ENCODE data around the gene FUT2.
A peak's percentile ranks its signal among the peaks of the same experiment; 100 is the strongest.
"Not testable (repeated sequence)": the region's sequence is repeated elsewhere in the genome, so short reads cannot be mapped to it uniquely, and the experiment has no call there.

FUT2 gene

DNA sequence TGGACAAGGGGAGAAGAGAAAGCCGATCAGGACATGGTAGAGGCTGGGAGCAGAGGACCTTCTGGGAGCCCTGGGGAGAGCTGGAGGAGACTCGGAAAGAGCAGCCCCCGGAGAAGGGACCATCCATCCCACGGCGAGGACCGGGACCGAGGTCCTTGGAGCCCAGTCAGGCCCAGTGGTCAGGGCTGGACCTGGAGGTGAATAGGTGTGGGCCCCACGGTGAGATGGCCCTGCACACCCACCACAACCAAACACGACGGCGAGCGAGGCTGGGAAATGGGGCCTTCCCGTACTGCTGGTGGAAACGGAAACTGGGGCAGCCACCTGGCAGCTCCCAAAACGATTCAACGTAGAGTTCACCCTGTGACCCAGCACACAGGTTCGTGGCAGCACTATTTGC lies 19.3 kb upstream of the FUT2 start:
- TF ChIP-seq, protein P1, sequence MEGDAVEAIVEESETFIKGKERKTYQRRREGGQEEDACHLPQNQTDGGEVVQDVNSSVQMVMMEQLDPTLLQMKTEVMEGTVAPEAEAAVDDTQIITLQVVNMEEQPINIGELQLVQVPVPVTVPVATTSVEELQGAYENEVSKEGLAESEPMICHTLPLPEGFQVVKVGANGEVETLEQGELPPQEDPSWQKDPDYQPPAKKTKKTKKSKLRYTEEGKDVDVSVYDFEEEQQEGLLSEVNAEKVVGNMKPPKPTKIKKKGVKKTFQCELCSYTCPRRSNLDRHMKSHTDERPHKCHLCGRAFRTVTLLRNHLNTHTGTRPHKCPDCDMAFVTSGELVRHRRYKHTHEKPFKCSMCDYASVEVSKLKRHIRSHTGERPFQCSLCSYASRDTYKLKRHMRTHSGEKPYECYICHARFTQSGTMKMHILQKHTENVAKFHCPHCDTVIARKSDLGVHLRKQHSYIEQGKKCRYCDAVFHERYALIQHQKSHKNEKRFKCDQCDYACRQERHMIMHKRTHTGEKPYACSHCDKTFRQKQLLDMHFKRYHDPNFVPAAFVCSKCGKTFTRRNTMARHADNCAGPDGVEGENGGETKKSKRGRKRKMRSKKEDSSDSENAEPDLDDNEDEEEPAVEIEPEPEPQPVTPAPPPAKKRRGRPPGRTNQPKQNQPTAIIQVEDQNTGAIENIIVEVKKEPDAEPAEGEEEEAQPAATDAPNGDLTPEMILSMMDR (IDR thresholded peaks at IDR 0.05; ENCODE audit: control insufficient read depth, insufficient read depth, low read depth, low read length, missing control alignments): no peak
- H3K4me3 ChIP-seq (ENCODE audit: control insufficient read depth, low read depth, low read length): no peak overlapping the region
- DNase-seq (ENCODE audit: low read depth): no peak

DNA sequence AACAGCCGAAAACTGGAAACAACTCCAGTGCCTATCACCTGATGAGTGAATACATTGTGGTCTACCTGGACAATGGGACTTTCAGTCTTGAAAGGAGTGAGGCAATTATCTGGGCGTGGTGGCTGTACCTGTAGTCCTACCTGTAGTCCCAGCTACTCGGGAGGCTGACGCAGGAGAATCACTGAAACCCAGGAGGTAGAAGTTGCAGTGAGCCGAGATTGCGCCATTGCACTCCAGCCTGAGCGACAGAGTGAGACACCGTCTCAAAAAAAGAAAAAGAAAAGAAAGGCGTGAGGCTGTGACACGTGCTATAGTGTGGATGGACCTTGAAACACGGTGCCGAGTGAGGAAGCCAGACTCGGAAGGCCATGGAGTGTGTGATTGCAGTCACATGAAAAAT lies 18.9 kb upstream of the FUT2 start:
- TF ChIP-seq, protein P1 (IDR thresholded peaks at IDR 0.05; ENCODE audit: control insufficient read depth, insufficient read depth, low read depth, low read length, missing control alignments): no peak
- H3K4me3 ChIP-seq (ENCODE audit: control insufficient read depth, low read depth, low read length): no peak overlapping the region
- no peak for DNase-seq (ENCODE audit: low read depth)

DNA sequence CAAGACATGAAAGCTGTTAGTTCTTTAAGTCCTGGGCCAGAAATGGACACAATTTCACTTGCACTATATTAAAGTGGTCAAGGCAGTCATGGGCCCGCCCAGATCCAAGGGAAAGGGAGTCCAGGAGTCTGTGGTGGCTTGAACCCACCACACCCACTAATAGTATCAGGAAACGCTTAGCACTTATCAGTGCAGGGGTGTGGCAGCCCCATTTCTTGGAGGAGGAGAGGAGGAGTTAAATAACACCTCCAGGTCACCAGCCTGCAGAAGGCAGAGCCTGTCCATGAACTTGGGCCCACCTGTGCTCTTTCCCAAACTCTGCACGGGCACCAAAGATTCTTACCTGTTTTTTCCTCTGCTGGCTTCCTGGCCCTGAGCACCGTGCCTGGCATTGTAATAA lies 17.6 kb upstream of the FUT2 start:
- TF ChIP-seq, protein P1 (IDR thresholded peaks at IDR 0.05; ENCODE audit: control insufficient read depth, insufficient read depth, low read depth, low read length, missing control alignments): no peak
- no peak for DNase-seq (ENCODE audit: low read depth)

DNA sequence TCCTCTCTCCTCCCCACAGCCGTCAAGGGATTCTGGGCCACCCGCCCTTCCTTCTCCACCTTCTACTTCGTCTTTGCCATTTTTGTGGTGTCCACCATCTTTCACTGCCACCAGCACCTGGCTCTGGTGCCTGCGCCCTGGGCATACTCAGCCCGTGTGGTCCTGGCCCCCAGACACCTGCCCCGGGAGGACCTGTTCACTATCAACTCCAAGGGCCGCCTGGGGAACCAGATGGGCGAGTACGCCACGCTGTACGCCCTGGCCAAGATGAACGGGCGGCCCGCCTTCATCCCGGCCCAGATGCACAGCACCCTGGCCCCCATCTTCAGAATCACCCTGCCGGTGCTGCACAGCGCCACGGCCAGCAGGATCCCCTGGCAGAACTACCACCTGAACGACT lies 15.8 kb upstream of the FUT2 start:
- DNase-seq (ENCODE audit: low read depth): not testable (repeated sequence)

More for the DNA sequence above, 17.6 kb upstream of the FUT2 start:
- no peak overlapping the region for H3K4me3 ChIP-seq (ENCODE audit: control insufficient read depth, low read depth, low read length)

DNA sequence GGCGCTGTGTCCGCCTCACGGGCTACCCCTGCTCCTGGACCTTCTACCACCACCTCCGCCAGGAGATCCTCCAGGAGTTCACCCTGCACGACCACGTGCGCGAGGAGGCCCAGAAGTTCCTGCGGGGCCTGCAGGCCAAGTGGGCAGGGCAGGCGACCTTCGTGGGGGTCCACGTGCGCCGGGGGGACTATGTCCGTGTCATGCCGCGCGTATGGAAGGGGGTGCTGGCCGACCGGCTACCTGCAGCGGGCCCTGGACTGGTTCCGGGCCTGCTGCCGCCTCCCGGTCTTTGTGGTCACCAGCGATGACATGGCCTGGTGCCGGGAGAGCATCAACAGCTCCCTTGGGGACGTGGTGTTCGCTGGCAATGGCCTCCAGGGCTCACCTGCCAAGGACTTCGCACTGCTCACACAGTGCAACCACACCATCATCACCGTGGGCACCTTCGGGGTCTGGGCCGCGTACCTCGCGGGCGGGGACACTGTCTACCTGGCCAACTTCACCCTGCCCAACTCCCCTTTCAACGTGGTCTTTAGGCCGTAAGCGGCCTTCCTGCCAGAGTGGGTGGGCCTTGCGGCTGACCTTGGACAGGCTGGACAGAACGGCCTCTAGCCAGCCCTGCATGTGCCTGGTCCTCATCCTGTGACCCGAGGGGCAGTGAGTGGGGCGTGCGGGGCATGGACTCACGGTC lies 15.2 kb upstream of the FUT2 start:
- DNase-seq (ENCODE audit: low read depth): no peak
- TF ChIP-seq, protein P1 (IDR thresholded peaks at IDR 0.05; ENCODE audit: control insufficient read depth, insufficient read depth, low read depth, low read length, missing control alignments): no peak
- no peak overlapping the region for H3K4me3 ChIP-seq (ENCODE audit: control insufficient read depth, low read depth, low read length)

More for the DNA sequence above, 15.8 kb upstream of the FUT2 start:
- not testable (repeated sequence) for H3K4me3 ChIP-seq (ENCODE audit: control insufficient read depth, low read depth, low read length)

DNA sequence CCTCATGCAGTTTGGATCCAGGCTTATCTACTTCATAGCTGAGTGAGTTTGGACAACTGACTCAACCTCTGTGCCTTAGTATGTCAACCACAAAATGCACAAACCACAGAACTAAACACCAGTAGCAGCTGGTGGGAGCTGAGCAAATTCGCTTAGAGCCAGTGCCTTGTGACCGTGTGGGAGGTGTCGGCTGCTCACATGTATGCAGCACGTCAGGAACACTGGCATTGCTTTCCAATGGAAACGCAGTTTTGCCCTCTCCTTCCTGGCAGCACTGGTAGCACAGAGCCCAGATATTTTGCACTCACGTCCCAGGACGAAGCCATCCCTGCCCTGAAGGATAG lies 14.7 kb upstream of the FUT2 start:
- TF ChIP-seq, protein P1 (IDR thresholded peaks at IDR 0.05; ENCODE audit: control insufficient read depth, insufficient read depth, low read depth, low read length, missing control alignments): no peak
- peak; percentile 60 for DNase-seq (ENCODE audit: low read depth)
- H3K4me3 ChIP-seq (ENCODE audit: control insufficient read depth, low read depth, low read length): no peak overlapping the region

DNA sequence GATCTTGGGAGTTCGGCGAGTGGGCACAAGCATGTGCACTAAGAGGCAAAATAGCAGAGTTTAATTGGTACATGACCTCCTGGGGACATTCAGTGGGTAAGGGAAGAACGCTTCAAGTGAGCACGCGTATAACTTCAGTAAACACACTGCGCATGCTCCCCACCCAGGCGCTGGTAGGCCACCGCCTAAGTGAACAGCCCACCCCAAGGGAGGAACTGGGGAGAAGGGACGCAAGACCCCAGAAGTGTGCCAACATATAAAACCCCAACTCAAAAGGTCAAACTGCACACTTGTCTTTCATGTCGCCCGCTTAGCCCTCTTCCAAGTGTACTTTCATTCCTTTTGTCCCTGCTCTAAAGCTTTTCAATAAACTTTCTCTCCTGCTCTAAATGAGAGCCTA lies 12.4 kb upstream of the FUT2 start:
- TF ChIP-seq, protein P1 (IDR thresholded peaks at IDR 0.05; ENCODE audit: control insufficient read depth, insufficient read depth, low read depth, low read length, missing control alignments): no peak
- no peak overlapping the region for H3K4me3 ChIP-seq (ENCODE audit: control insufficient read depth, low read depth, low read length)
- no peak for DNase-seq (ENCODE audit: low read depth)

Measured in AG09309 (cell line).